ENCODE data around the gene CAMK1.
A peak's percentile ranks its signal among the peaks of the same experiment; 100 is the strongest.

CAMK1 gene

GRCh38 chr3:9800529-9800928, 30.8 kb upstream of the CAMK1 start:
- Mint-ChIP-seq H3K4me1 (peaks cover under 1% of the 10 kb centered on the region), H3K9me3 (no peaks in the 10 kb centered on the region), H3K27ac (no peak overlapping the region), H3K36me3 (ENCODE audit: low read depth) (peaks cover 68% of the 10 kb centered on the region), H3K4me3 (no peak overlapping the region), H3K27me3 (ENCODE audit: low read depth) (no peaks in the 10 kb centered on the region)
- TF ChIP-seq CTCF (IDR thresholded peaks at IDR 0.05; ENCODE audit: unreplicated experiment in 3 of 3), result peak; percentile 8 to 24 (median 14)

- Mint-ChIP-seq H3K36me3 (ENCODE audit: low read depth) (peaks cover 50% of the 10 kb centered on the region), H3K4me1 (peaks cover 17% of the 10 kb centered on the region), H3K4me3 (peak overlapping the region in 1 of 3 experiments; percentile 42), H3K27ac (no peak overlapping the region), H3K27me3 (ENCODE audit: low read depth) (no peaks in the 10 kb centered on the region), H3K9me3 (no peaks in the 10 kb centered on the region)
- no peak for TF ChIP-seq CTCF (IDR thresholded peaks at IDR 0.05; ENCODE audit: unreplicated experiment in 3 of 3)
Observed at GRCh38 chr3:9797196-9797945, 27.6 kb upstream of the CAMK1 start.

DNA sequence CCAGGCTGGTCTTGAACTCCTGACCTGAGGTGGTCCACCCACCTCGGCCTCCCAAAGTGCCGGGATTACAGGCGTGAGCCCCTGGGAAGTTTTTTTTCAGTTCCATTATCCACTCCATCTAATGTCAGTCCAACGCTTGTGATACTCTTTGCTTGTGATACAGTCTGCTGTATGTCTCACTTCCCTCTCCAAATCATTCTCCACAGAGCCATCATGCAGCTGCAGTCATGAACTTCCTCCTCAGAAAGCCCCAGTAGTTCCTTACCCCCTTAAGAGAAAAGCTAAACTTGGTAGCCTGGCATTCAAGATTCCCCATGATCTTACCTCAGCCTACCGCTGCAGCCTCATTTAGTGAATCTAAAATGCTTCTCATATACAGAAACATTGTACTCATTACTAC, 25.5 kb upstream of the CAMK1 start:
- Mint-ChIP-seq H3K4me1 (peaks cover 28% of the 10 kb centered on the region), H3K36me3 (ENCODE audit: low read depth) (peaks cover 39% of the 10 kb centered on the region), H3K4me3 (peak overlapping the region; percentile 77 to 92 (median 87)), H3K27me3 (ENCODE audit: low read depth) (no peaks in the 10 kb centered on the region), H3K9me3 (no peaks in the 10 kb centered on the region), H3K27ac (peak overlapping the region; percentile 80 to 89 (median 83))
- TF ChIP-seq CTCF (IDR thresholded peaks at IDR 0.05; ENCODE audit: unreplicated experiment in 3 of 3), result no peak

DNA sequence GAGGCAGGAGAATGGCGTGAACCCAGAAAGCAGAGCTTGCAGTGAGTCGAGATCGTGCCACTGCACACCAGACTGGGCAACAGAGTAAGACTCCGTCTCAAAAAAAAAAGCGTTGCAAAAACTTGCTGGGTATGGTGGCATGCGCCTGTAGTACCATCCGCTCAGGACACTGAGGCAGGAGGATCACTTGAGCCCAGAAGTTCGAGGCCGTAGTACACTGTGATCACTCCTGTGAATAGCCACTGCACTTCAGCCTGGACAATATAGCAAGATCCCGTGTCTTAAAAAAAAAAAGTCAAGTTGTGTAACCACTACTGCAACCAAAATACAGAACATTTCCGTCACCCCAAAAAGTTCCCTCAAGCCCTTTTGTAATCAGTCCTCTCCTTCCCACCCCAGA, 24.7 kb upstream of the CAMK1 start:
- TF ChIP-seq CTCF (IDR thresholded peaks at IDR 0.05; ENCODE audit: unreplicated experiment in 3 of 3), result no peak
- Mint-ChIP-seq H3K4me1 (peaks cover 28% of the 10 kb centered on the region), H3K27me3 (ENCODE audit: low read depth) (no peaks in the 10 kb centered on the region), H3K9me3 (no peaks in the 10 kb centered on the region), H3K36me3 (ENCODE audit: low read depth) (peaks cover 39% of the 10 kb centered on the region), H3K27ac (peak overlapping the region; percentile 75 to 83 (median 82)), H3K4me3 (peak overlapping the region; percentile 95 to 98 (median 98))

GRCh38 chr3:9793161-9793781, 23.5 kb upstream of the CAMK1 start:
- H3K9me3 Mint-ChIP-seq, result no peaks in the 10 kb centered on the region
- H3K27me3 Mint-ChIP-seq (ENCODE audit: low read depth), result no peaks in the 10 kb centered on the region
- peaks cover 28% of the 10 kb centered on the region for H3K4me1 Mint-ChIP-seq
- peak overlapping the region; percentile 100 for H3K27ac Mint-ChIP-seq
- TF ChIP-seq CTCF (IDR thresholded peaks at IDR 0.05; ENCODE audit: unreplicated experiment in 3 of 3), result no peak
- H3K4me3 Mint-ChIP-seq, result peak overlapping the region; percentile 95 to 98 (median 98)
- peaks cover 40% of the 10 kb centered on the region for H3K36me3 Mint-ChIP-seq (ENCODE audit: low read depth)

Measured in nephron (organoid).